Gastroesophageal sphincter (tissue), 3 donors: ENCODE data around the gene GP2.

Experiments used
- EP300 ChIP-seq: sonication (generic); formaldehyde crosslinking; IDR thresholded peaks from one replicate; pipeline ENCODE4 v1.6.1; 2017; ENCODE audit warnings: antibody characterized with exemption, mild to moderate bottlenecking
- TF ChIP-seq, protein P1 (sequence below), 4 experiments: fragments of 200-600 bp in 2 of 4; fragments of 450-650 bp in 2 of 4; sonication (generic) in 1 of 4; IDR thresholded peaks; one replicate each; pipeline ENCODE4 v1.5.1; 2017 to 2019; ENCODE audit warnings: antibody characterized with exemption in 4 of 4, mild to moderate bottlenecking in 2 of 4, moderate library complexity in 2 of 4

DNA sequence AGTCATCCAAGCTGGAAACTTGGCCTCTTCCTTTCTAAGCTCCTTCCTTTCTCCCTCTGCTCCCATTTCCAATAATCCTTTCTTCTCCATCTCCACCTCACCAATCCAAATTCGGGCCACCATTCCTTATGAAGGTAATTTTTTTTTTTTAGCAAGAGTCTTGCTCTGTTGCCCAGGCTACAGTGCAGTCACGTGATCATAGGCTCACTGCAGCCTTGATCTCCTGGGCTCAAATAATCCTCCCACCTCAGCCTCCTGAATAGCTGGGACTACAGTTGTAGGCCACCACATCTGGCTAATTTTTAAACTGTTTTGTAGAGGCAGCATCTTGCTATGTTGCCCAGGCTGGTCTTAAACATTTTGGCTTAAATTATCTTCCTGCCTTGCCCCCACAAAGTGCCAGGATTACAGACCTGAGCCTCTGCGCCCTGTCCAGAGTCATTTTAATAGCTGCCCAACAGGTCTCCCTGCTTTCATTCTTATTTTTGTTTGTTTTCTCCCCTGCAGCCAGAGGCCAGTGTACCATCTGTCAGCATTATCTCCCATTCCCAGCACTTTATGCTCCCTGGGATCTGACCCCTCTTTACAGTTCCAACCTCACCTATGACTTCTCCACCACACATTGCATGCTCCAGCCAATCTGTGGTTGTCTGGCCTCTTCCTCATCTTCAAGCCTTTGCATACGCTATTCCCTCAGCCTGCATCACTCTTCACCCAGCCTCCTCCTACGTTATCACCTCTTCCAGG, 2.3 kb upstream of the GP2 start:
- TF ChIP-seq, protein P1, sequence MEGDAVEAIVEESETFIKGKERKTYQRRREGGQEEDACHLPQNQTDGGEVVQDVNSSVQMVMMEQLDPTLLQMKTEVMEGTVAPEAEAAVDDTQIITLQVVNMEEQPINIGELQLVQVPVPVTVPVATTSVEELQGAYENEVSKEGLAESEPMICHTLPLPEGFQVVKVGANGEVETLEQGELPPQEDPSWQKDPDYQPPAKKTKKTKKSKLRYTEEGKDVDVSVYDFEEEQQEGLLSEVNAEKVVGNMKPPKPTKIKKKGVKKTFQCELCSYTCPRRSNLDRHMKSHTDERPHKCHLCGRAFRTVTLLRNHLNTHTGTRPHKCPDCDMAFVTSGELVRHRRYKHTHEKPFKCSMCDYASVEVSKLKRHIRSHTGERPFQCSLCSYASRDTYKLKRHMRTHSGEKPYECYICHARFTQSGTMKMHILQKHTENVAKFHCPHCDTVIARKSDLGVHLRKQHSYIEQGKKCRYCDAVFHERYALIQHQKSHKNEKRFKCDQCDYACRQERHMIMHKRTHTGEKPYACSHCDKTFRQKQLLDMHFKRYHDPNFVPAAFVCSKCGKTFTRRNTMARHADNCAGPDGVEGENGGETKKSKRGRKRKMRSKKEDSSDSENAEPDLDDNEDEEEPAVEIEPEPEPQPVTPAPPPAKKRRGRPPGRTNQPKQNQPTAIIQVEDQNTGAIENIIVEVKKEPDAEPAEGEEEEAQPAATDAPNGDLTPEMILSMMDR (IDR thresholded peaks at IDR 0.05), result no peak
- TF ChIP-seq EP300, result no peak
